HepG2 (cell line): Measurements from ENCODE around the gene HCLS1. TPM values are rescaled to one million over a fixed set of nuclear protein-coding genes. Genes with fewer than 3 reads are reported as not detected.

Experiments
- ATAC-seq: fragments of 200-7000 bp; cut with Tn5 transposase; 3 replicates; pipeline ENCODE4 v1.9.1; 2020; ENCODE audit warnings: mild to moderate bottlenecking, moderate library complexity
- BruUV-seq: library from RNA; stranded (reverse); fragments of 400-500 nt; replicated peaks from 2 replicates; lab custom pipeline; 2021; lab: Mats Ljungman, UMichigan
- CTCF ChIA-PET: fragments of 300-600 bp; formaldehyde crosslinking; extraction: SDS; loops from one replicate; lab custom pipeline; 2021; ENCODE audit warnings: low total read pairs, inconsistent platforms, low intra/inter-chr PET ratio; lab: Yijun Ruan, JAX
- POLR2A ChIA-PET: fragments of 350-600 bp; sonication (Branson Sonifier 250); formaldehyde crosslinking; loops from one replicate; lab custom pipeline; 2020; ENCODE audit warnings: antibody characterized with exemption, inconsistent platforms; lab: Yijun Ruan, JAX
- DNase-seq: peaks from one replicate; pipeline ENCODE4 v3.0.0-alpha.2; 2015; ENCODE audit warnings: low spot score
- FAIRE-seq: peaks from 3 replicates; lab custom pipeline; 2011; peaks lifted over from hg19 to GRCh38; lab: Jason Lieb, UNC
- H2AFZ ChIP-seq: one replicate; pipeline ENCODE4 v1.6.1; 2011; ENCODE audit warnings: low read length, inconsistent platforms
- H3K27ac ChIP-seq: fragments of 300-600 bp; 3 replicates; pipeline ENCODE4 v1.8.0; 2011; ENCODE audit warnings: mixed run types, mild to moderate bottlenecking, mixed read lengths, low read length, inconsistent platforms; ENCODE audit not compliant: insufficient read depth; ENCODE audit errors: extremely low read length
- H3K27me3 ChIP-seq, 2 experiments: fragments of 200-600 bp in 1 of 2; 2 replicates in 1 of 2; 3 replicates in 1 of 2; pipeline versions ENCODE4 v1.6.0 to v1.8.0; 2011; ENCODE audit warnings: low read length in 2 of 2, mild to moderate bottlenecking in 2 of 2, moderate library complexity in 2 of 2, inconsistent platforms in 1 of 2; ENCODE audit not compliant: insufficient read depth in 2 of 2, control insufficient read depth in 1 of 2
- H3K36me3 ChIP-seq, 2 experiments: fragments of 200-600 bp in 1 of 2; replicated peaks in 1 of 2; 2 replicates in 1 of 2; 3 replicates in 1 of 2; pipeline versions ENCODE4 v1.5.1 to v1.8.0; 2011; ENCODE audit warnings: low read length in 2 of 2, inconsistent platforms in 1 of 2; ENCODE audit not compliant: insufficient read depth in 2 of 2, control insufficient read depth in 1 of 2
- H3K4me1 ChIP-seq: 2 replicates; pipeline ENCODE4 v1.5.1; 2012; ENCODE audit warnings: low read length, inconsistent platforms; ENCODE audit not compliant: insufficient read depth
- H3K4me2 ChIP-seq: 2 replicates; pipeline ENCODE4 v1.6.0; 2011; ENCODE audit warnings: low read depth, low read length, inconsistent platforms
- H3K4me3 ChIP-seq, 3 experiments: fragments of 200-600 bp in 1 of 3; sonication (generic), shearing (Covaris generic) in 1 of 3; replicated peaks in 1 of 3; 2 replicates each; pipeline ENCODE4 v1.5.1; 2011 to 2016; ENCODE audit warnings: low read length in 3 of 3, inconsistent platforms in 2 of 3, low read depth in 2 of 3, mild to moderate bottlenecking in 2 of 3, control low read depth in 1 of 3, mixed read lengths in 1 of 3; ENCODE audit not compliant: insufficient read depth in 1 of 3
- H3K79me2 ChIP-seq: one replicate; pipeline ENCODE4 v1.6.1; 2011; ENCODE audit warnings: low read length, inconsistent platforms; ENCODE audit not compliant: insufficient read depth
- H3K9ac ChIP-seq: 2 replicates; pipeline ENCODE4 v1.6.0; 2011; ENCODE audit warnings: mild to moderate bottlenecking, low read depth, low read length, inconsistent platforms; ENCODE audit not compliant: insufficient read depth
- H3K9me3 ChIP-seq: 2 replicates; pipeline ENCODE4 v1.5.1; 2012; ENCODE audit warnings: mild to moderate bottlenecking, low read length
- H4K20me1 ChIP-seq: 2 replicates; pipeline ENCODE4 v1.6.0; 2011; ENCODE audit warnings: inconsistent platforms, mild to moderate bottlenecking, low read length, moderate library complexity; ENCODE audit not compliant: insufficient read depth
- ATF1 ChIP-seq: IDR thresholded peaks from 2 replicates; pipeline ENCODE4 v1.6.1; 2016; ENCODE audit warnings: mild to moderate bottlenecking, control low read depth
- RBM22 ChIP-seq: fragments of 200-400 bp; formaldehyde crosslinking; optimal IDR thresholded peaks from 2 replicates; pipeline ENCODE3; 2017; ENCODE audit warnings: mild to moderate bottlenecking, low read length, moderate library complexity
- SKI ChIP-seq: fragments of 450-650 bp; IDR thresholded peaks from one replicate; pipeline ENCODE4 v1.6.1; 2018; ENCODE audit warnings: mild to moderate bottlenecking; ENCODE audit not compliant: partially characterized antibody
- SYNCRIP ChIP-seq: fragments of 200-400 bp; formaldehyde crosslinking; IDR thresholded peaks from 2 replicates; pipeline ENCODE4 v1.6.1; 2018; ENCODE audit warnings: mild to moderate bottlenecking, low read depth, low read length; ENCODE audit not compliant: insufficient read depth
- TEAD3 ChIP-seq: optimal IDR thresholded peaks from 2 replicates; pipeline ENCODE3; 2016; ENCODE audit warnings: borderline replicate concordance
- WGBS: methylation state at CpG from one replicate; pipeline ENCODE4 v1.1.6; 2017; ENCODE audit warnings: low lambda C conversion rate; 5-methylcytosine and 5-hydroxymethylcytosine counted together
- in situ Hi-C: cut with HindIII; loops from 2 replicates; pipeline ENCODE4 v1.10.0; 2017; ENCODE audit warnings: low pct_unique_long_range_greater_than_20kb; ENCODE audit not compliant: extremely low pct_ligation_motif_present
- intact Hi-C: fragments of 100-400 bp; cut with micrococcal nuclease; formaldehyde crosslinking; loops from one replicate; pipeline ENCODE4 v1.10.0; 2022; ENCODE audit not compliant: unreplicated experiment
- polyA plus RNA-seq, 8 experiments: library from polyadenylated mRNA; depleted of rRNA in 3 of 8; stranded (reverse) in 7 of 8; unstranded in 1 of 8; fragments of >200 nt; fragmentation: Illumina TruSeq in 4 of 8; extraction: Trizol in 4 of 8; gene quantifications; 2 replicates each; pipeline versions ENCODE4 v1.2.1 to v1.2.3, GENCODE V29; 2011 to 2016; ENCODE audit warnings: low read depth in 4 of 8, missing spikeins in 1 of 8, mixed read lengths in 1 of 8; ENCODE audit not compliant: insufficient read depth in 1 of 8
- total RNA-seq, 5 experiments: library from RNA; depleted of rRNA; stranded (reverse); fragments of >200 nt; fragmentation: Illumina TruSeq; extraction: Trizol; gene quantifications; 2 replicates each; pipeline ENCODE4 v1.2.3, GENCODE V29; 2016; ENCODE audit warnings: low read depth in 1 of 5
- TF ChIP-seq, protein P1 (sequence below): sonication (generic); formaldehyde crosslinking; IDR thresholded peaks from 2 replicates; pipeline ENCODE4 v1.4.0; 2020; ENCODE audit warnings: missing genetic modification reagents

Gene HCLS1
- total and polyA plus RNA-seq, 2 of the 13 experiments (the other 11 are each of a cell fraction or from before 2014, with no cell fraction given) = not detected

DNA sequence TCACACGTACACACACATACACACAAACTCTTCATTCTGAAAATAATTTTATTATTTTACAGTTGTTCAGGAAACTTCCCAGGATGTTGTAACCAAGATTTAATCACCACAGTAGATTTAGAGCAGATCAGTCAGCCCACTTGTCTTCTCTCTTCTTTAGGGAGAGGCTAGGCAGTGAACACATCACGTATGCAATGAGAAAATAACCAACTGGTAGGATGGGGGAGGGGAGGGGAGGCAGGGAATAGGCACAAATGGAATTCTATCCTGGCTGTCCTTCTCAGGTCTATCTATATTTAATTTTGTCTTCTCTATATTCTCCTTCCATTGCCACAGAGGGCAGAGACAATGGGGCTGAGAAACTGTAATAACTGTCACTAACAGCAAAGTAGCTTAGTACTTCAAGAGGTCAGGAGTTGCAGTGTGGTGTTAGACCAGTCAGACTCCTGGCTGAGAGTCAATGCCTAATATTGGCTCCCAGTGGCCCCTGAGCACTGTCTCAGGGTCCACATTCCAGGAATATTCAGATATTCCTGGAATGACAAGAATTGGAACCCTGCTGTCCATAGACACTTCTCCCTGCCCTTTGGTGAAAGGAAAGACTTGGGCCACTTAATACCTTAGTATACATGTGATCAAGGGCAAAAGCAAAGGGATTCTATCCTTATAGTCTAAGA, 2.6 kb upstream of the HCLS1 start:
- no peaks in the 10 kb centered on the region for H3K9me3 ChIP-seq
- H3K4me2 ChIP-seq = no peak overlapping the region
- FAIRE-seq = no peak
- no peak overlapping the region for H3K27ac ChIP-seq
- H4K20me1 ChIP-seq = no peaks in the 10 kb centered on the region
- no peaks in the 10 kb centered on the region for H3K27me3 ChIP-seq
- WGBS = 96% methylated on average over 2 of the region's 2 CpGs
- ChIA-PET CTCF (no interaction called here), POLR2A (no interaction called here)
- intact Hi-C loops = no loop called here
- TF ChIP-seq TEAD3 = peak; percentile 91
- TF ChIP-seq, protein P1, sequence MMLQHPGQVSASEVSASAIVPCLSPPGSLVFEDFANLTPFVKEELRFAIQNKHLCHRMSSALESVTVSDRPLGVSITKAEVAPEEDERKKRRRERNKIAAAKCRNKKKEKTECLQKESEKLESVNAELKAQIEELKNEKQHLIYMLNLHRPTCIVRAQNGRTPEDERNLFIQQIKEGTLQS (CRISPR knock-in tag) = no peak
- no peak for TF ChIP-seq ATF1 (CRISPR knock-in tag)
- TF ChIP-seq SYNCRIP = no peak
- peak; percentile 32 for DNase-seq
- H2AFZ ChIP-seq = no peak overlapping the region
- H3K36me3 ChIP-seq = peaks cover 17 to 42% of the 10 kb centered on the region in 2 experiments
- no peak overlapping the region for H3K4me3 ChIP-seq
- no peaks in the 10 kb centered on the region for H3K79me2 ChIP-seq
- H3K4me1 ChIP-seq = peaks cover 10% of the 10 kb centered on the region; the same call in 1 of the 2 replicates
- ATAC-seq = peak; percentile 62
- no peak overlapping the region for H3K9ac ChIP-seq
- no TSS peak for BruUV-seq
- in situ Hi-C loops = no loop called here

DNA sequence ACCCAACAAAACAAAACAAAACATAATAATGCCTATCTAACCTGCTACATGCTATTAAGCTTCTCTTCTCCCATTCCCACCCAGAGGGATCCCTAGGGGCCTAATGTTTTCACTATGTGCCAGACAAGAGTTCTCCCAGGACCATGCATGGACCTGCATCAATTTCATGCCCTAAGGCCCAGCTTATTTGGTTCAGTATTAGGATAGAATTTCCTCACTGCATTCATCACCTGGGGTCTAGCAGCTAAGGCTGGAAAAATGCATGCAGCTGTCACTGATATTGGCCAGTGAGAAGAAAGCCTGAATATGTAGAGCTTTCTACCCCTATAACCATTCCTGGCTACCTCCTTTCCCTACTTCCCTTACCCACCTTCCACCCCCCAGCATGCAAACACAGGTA, 2.0 kb upstream of the HCLS1 start:
- POLR2A ChIA-PET = no interaction called here
- no peaks in the 10 kb centered on the region for H3K27me3 ChIP-seq
- H3K9me3 ChIP-seq = no peaks in the 10 kb centered on the region
- ATAC-seq = no peak
- peaks cover 10% of the 10 kb centered on the region; the same call in 1 of the 2 replicates for H3K4me1 ChIP-seq
- H3K79me2 ChIP-seq = no peaks in the 10 kb centered on the region
- no peak overlapping the region for H3K9ac ChIP-seq
- H4K20me1 ChIP-seq = no peaks in the 10 kb centered on the region
- FAIRE-seq = no peak
- H2AFZ ChIP-seq = no peak overlapping the region
- peaks cover 17 to 37% of the 10 kb centered on the region in 2 experiments for H3K36me3 ChIP-seq
- CTCF ChIA-PET = no interaction called here
- in situ Hi-C loops (no loop called here), intact Hi-C loops (no loop called here)
- no peak overlapping the region for H3K4me2 ChIP-seq
- no peak overlapping the region for H3K4me3 ChIP-seq
- no peak for DNase-seq
- no peak overlapping the region for H3K27ac ChIP-seq
- TF ChIP-seq RBM22 (peak; percentile 67), SKI (no peak)
- no TSS peak for BruUV-seq
